ENCODE data around the gene SPC25. TPM values are rescaled to one million over a fixed set of nuclear protein-coding genes. Genes with fewer than 3 reads are reported as not detected.

Gene SPC25
- total and polyA plus RNA-seq, 2 experiments from 2014 or later: 23.4 to 72.7 TPM

DNA sequence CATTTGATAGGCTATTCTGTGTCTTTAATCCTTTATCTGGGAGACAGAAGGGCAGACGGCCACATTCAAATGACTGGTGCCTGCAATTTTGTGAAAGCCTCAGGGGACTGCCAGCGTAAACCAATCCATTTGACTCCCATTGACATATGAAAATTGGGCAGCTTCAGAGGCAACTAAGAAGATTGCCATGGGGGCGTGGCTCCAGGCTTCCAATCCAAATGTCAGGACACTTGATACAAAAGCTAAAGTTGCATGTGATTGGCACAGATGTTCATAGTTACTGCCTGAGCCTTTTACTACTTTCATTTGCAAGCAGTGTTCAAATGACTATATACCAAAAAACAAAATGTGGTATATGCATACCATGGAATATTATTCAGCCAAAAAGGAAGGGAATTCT lies 42.0 kb downstream of the SPC25 start (continued):
- TF ChIP-seq, protein P1, sequence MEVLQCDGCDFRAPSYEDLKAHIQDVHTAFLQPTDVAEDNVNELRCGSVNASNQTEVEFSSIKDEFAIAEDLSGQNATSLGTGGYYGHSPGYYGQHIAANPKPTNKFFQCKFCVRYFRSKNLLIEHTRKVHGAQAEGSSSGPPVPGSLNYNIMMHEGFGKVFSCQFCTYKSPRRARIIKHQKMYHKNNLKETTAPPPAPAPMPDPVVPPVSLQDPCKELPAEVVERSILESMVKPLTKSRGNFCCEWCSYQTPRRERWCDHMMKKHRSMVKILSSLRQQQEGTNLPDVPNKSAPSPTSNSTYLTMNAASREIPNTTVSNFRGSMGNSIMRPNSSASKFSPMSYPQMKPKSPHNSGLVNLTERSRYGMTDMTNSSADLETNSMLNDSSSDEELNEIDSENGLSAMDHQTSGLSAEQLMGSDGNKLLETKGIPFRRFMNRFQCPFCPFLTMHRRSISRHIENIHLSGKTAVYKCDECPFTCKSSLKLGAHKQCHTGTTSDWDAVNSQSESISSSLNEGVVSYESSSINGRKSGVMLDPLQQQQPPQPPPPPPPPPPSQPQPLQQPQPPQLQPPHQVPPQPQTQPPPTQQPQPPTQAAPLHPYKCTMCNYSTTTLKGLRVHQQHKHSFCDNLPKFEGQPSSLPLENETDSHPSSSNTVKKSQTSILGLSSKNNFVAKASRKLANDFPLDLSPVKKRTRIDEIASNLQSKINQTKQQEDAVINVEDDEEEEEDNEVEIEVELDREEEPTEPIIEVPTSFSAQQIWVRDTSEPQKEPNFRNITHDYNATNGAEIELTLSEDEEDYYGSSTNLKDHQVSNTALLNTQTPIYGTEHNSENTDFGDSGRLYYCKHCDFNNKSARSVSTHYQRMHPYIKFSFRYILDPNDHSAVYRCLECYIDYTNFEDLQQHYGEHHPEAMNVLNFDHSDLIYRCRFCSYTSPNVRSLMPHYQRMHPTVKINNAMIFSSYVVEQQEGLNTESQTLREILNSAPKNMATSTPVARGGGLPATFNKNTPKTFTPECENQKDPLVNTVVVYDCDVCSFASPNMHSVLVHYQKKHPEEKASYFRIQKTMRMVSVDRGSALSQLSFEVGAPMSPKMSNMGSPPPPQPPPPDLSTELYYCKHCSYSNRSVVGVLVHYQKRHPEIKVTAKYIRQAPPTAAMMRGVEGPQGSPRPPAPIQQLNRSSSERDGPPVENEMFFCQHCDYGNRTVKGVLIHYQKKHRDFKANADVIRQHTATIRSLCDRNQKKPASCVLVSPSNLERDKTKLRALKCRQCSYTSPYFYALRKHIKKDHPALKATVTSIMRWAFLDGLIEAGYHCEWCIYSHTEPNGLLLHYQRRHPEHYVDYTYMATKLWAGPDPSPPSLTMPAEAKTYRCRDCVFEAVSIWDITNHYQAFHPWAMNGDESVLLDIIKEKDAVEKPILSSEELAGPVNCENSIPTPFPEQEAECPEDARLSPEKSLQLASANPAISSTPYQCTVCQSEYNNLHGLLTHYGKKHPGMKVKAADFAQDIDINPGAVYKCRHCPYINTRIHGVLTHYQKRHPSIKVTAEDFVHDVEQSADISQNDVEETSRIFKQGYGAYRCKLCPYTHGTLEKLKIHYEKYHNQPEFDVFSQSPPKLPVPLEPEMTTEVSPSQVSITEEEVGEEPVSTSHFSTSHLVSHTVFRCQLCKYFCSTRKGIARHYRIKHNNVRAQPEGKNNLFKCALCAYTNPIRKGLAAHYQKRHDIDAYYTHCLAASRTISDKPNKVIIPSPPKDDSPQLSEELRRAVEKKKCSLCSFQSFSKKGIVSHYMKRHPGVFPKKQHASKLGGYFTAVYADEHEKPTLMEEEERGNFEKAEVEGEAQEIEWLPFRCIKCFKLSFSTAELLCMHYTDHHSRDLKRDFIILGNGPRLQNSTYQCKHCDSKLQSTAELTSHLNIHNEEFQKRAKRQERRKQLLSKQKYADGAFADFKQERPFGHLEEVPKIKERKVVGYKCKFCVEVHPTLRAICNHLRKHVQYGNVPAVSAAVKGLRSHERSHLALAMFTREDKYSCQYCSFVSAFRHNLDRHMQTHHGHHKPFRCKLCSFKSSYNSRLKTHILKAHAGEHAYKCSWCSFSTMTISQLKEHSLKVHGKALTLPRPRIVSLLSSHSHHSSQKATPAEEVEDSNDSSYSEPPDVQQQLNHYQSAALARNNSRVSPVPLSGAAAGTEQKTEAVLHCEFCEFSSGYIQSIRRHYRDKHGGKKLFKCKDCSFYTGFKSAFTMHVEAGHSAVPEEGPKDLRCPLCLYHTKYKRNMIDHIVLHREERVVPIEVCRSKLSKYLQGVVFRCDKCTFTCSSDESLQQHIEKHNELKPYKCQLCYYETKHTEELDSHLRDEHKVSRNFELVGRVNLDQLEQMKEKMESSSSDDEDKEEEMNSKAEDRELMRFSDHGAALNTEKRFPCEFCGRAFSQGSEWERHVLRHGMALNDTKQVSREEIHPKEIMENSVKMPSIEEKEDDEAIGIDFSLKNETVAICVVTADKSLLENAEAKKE (CRISPR knock-in tag; IDR thresholded peaks at IDR 0.05): no peak
- TF ChIP-seq, protein P2, sequence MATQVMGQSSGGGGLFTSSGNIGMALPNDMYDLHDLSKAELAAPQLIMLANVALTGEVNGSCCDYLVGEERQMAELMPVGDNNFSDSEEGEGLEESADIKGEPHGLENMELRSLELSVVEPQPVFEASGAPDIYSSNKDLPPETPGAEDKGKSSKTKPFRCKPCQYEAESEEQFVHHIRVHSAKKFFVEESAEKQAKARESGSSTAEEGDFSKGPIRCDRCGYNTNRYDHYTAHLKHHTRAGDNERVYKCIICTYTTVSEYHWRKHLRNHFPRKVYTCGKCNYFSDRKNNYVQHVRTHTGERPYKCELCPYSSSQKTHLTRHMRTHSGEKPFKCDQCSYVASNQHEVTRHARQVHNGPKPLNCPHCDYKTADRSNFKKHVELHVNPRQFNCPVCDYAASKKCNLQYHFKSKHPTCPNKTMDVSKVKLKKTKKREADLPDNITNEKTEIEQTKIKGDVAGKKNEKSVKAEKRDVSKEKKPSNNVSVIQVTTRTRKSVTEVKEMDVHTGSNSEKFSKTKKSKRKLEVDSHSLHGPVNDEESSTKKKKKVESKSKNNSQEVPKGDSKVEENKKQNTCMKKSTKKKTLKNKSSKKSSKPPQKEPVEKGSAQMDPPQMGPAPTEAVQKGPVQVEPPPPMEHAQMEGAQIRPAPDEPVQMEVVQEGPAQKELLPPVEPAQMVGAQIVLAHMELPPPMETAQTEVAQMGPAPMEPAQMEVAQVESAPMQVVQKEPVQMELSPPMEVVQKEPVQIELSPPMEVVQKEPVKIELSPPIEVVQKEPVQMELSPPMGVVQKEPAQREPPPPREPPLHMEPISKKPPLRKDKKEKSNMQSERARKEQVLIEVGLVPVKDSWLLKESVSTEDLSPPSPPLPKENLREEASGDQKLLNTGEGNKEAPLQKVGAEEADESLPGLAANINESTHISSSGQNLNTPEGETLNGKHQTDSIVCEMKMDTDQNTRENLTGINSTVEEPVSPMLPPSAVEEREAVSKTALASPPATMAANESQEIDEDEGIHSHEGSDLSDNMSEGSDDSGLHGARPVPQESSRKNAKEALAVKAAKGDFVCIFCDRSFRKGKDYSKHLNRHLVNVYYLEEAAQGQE (IDR thresholded peaks at IDR 0.05; ENCODE audit: unreplicated experiment): no peak
- no peak for TF ChIP-seq ZNF331 (CRISPR knock-in tag; IDR thresholded peaks at IDR 0.05; ENCODE audit: low read depth)
- TF ChIP-seq NANOG (IDR thresholded peaks at IDR 0.05; ENCODE audit: borderline replicate concordance): no peak
- no peak for TF ChIP-seq EZH2 (IDR thresholded peaks at IDR 0.05; ENCODE audit: low read depth, unreplicated experiment)
- no peak for TF ChIP-seq STAT1 (IDR thresholded peaks at IDR 0.05; ENCODE audit: unreplicated experiment)

DNA sequence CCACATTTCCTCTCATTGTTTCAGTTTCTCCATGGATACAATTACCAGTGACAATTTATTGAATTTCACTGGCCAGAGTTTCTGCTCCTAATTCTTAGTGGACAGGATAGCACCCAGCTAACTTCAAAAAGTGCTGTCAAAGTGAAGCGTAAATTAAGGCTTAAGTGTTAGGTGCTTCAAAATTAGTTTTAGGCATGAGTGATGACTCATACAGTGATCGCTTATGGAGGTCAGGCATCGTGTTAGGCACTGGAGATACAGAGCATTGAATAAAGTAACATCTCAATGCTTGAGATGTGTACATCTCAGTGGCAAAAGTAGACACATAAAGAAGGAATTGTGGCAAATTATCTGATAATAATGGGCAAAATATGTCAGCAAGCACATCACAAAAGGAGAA lies 47.0 kb downstream of the SPC25 start:
- H3K27me3 ChIP-seq (ENCODE audit: insufficient read depth): no peaks in the 10 kb centered on the region
- H3K4me1 ChIP-seq (ENCODE audit: insufficient read depth): peaks cover 5% of the 10 kb centered on the region
- no peak for DNase-seq (ENCODE audit: low spot score)
- Mint-ChIP-seq H3K27ac (no peak overlapping the region), H3K4me1 (peaks cover 12% of the 10 kb centered on the region), H3K27me3 (ENCODE audit: insufficient read depth, low read depth, poor library complexity) (no peaks in the 10 kb centered on the region), H3K4me3 (no peak overlapping the region), H3K9me3 (no peaks in the 10 kb centered on the region), H3K36me3 (ENCODE audit: low read depth) (no peaks in the 10 kb centered on the region)
- no peak overlapping the region for H3K4me2 ChIP-seq
- no peak overlapping the region for H2AFZ ChIP-seq
- no peak overlapping the region for H3K4me3 ChIP-seq
- no peaks in the 10 kb centered on the region for H3K9me2 ChIP-seq (ENCODE audit: insufficient read depth)
- H3F3A ChIP-seq (replicated peaks; ENCODE audit: low read depth): no peaks in the 10 kb centered on the region
- H3K36me3 ChIP-seq (ENCODE audit: insufficient read depth): no peaks in the 10 kb centered on the region
- no peak for ATAC-seq
- H3K79me2 ChIP-seq (replicated peaks; ENCODE audit: insufficient read depth): no peaks in the 10 kb centered on the region
- no peaks in the 10 kb centered on the region for H4K20me1 ChIP-seq (replicated peaks; ENCODE audit: insufficient read depth)
- H3K27ac ChIP-seq (ENCODE audit: low read depth): no peak overlapping the region
- no peak for TF ChIP-seq EZH2phosphoT487 (IDR thresholded peaks at IDR 0.05; ENCODE audit: unreplicated experiment)
- TF ChIP-seq CREB1 (CRISPR knock-in tag; IDR thresholded peaks at IDR 0.05; ENCODE audit: low read depth): no peak
- TF ChIP-seq, protein P3, sequence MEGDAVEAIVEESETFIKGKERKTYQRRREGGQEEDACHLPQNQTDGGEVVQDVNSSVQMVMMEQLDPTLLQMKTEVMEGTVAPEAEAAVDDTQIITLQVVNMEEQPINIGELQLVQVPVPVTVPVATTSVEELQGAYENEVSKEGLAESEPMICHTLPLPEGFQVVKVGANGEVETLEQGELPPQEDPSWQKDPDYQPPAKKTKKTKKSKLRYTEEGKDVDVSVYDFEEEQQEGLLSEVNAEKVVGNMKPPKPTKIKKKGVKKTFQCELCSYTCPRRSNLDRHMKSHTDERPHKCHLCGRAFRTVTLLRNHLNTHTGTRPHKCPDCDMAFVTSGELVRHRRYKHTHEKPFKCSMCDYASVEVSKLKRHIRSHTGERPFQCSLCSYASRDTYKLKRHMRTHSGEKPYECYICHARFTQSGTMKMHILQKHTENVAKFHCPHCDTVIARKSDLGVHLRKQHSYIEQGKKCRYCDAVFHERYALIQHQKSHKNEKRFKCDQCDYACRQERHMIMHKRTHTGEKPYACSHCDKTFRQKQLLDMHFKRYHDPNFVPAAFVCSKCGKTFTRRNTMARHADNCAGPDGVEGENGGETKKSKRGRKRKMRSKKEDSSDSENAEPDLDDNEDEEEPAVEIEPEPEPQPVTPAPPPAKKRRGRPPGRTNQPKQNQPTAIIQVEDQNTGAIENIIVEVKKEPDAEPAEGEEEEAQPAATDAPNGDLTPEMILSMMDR (conservative IDR thresholded peaks at IDR 0.05; ENCODE audit: low read depth in 2 of 2): no peak
- no peak for TF ChIP-seq ZNF114 (CRISPR knock-in tag; IDR thresholded peaks at IDR 0.05)
- no peak for TF ChIP-seq JUNB (IDR thresholded peaks at IDR 0.05; ENCODE audit: unreplicated experiment)
